Thyroid gland (tissue), 4 donors: ENCODE results near the gene MAPKBP1. TPM values are rescaled to one million over a fixed set of nuclear protein-coding genes. Genes with fewer than 3 reads are reported as not detected.
A peak's percentile ranks its signal among the peaks of the same experiment; 100 is the strongest.

ENCODE experiments used
- DNase-seq, 2 donors: peaks; one replicate each; pipeline ENCODE4 v3.0.0-alpha.2; 2019
- H3K27ac ChIP-seq, 3 donors: fragments of 200-600 bp; sonication (generic); 1 replicate in 2 of 3; 2 replicates in 1 of 3; pipeline ENCODE4 v1.5.1; 2016 to 2019; ENCODE audit warnings: mild to moderate bottlenecking in 1 of 3, moderate library complexity in 1 of 3
- H3K27me3 ChIP-seq: fragments of 200-600 bp; sonication (generic); one replicate; pipeline ENCODE4 v1.5.1; 2019
- H3K36me3 ChIP-seq, 2 donors: fragments of 200-600 bp; sonication (generic); one replicate each; pipeline ENCODE4 v1.5.1; 2016 to 2019
- H3K4me1 ChIP-seq, 2 donors: fragments of 200-600 bp; sonication (generic); one replicate each; pipeline ENCODE4 v1.5.1; 2017 to 2019
- H3K4me3 ChIP-seq, 3 donors: fragments of 200-600 bp; sonication (generic); replicated peaks in 1 of 3; 1 replicate in 2 of 3; 2 replicates in 1 of 3; pipeline ENCODE4 v1.5.1; 2016; ENCODE audit warnings: mild to moderate bottlenecking in 1 of 3
- H3K9me3 ChIP-seq: fragments of 200-600 bp; sonication (generic); one replicate; pipeline ENCODE4 v1.5.1; 2017
- CTCF ChIP-seq, 6 experiments: fragments of 200-600 bp in 3 of 6; fragments of 450-650 bp in 3 of 6; sonication (generic) in 3 of 6; IDR thresholded peaks; one replicate each; pipeline ENCODE4 v1.5.1; 2016 to 2019; ENCODE audit warnings: antibody characterized with exemption in 6 of 6, mild to moderate bottlenecking in 2 of 6, inconsistent platforms in 1 of 6, moderate library complexity in 1 of 6
- POLR2A ChIP-seq, 2 donors: fragments of 450-650 bp; IDR thresholded peaks; one replicate each; pipeline ENCODE4 v1.6.1; 2017; ENCODE audit warnings: antibody characterized with exemption in 2 of 2, mild to moderate bottlenecking in 2 of 2, moderate library complexity in 1 of 2
- WGBS, 2 donors: methylation state at CpG; one replicate each; pipeline ENCODE4 v1.1.5; 2017; 5-methylcytosine and 5-hydroxymethylcytosine counted together
- intact Hi-C: fragments of 100-400 bp; cut with DNase I; formaldehyde crosslinking; loops from one replicate; pipeline ENCODE4 v1.15.1; 2023
- total RNA-seq, 4 donors: library from RNA; depleted of rRNA; stranded (reverse); fragments of >200 nt; gene quantifications; one replicate each; pipeline ENCODE4 v1.2.3, GENCODE V29; 2016

MAPKBP1 gene
- total RNA-seq, 4 donors from 2014 or later: 25.4 to 40.5 (median 33.6) TPM

- Histone ChIP-seq H3K36me3 (no peaks in the 10 kb centered on the region), H3K4me3 (no peak overlapping the region), H3K27me3 (no peaks in the 10 kb centered on the region), H3K4me1 (peaks cover 34 to 41% of the 10 kb centered on the region in 2 donors), H3K27ac (peak overlapping the region in 1 of 3 donors; percentile 31), H3K9me3 (no peaks in the 10 kb centered on the region)
- intact Hi-C loops: no loop called here
- TF ChIP-seq CTCF (IDR thresholded peaks at IDR 0.05): no peak
- TF ChIP-seq POLR2A (IDR thresholded peaks at IDR 0.05): no peak
- no peak for DNase-seq
- WGBS, 2 donors: 67 to 70% methylated on average over 5 of the region's 5 CpGs
These were observed 8.3 kb downstream of the MAPKBP1 start for GRCh38 chr15:41782371-41783282.

- Histone ChIP-seq H3K27me3 (no peaks in the 10 kb centered on the region), H3K36me3 (no peaks in the 10 kb centered on the region), H3K27ac (no peak overlapping the region), H3K4me3 (no peak overlapping the region), H3K9me3 (no peaks in the 10 kb centered on the region), H3K4me1 (peaks cover 30 to 34% of the 10 kb centered on the region in 2 donors)
- no peak for DNase-seq
- 67 to 76% methylated on average over 1 of the region's 1 CpG for WGBS, 2 donors
- TF ChIP-seq POLR2A (IDR thresholded peaks at IDR 0.05) (no peak), CTCF (IDR thresholded peaks at IDR 0.05) (no peak)
- intact Hi-C loops: no loop called here
These were observed 9.0 kb downstream of the MAPKBP1 start for GRCh38 chr15:41783296-41783695.

GRCh38 chr15:41788262-41788661 is 14.0 kb downstream of the MAPKBP1 start:
- Histone ChIP-seq H3K4me1 (peaks cover 30 to 46% of the 10 kb centered on the region in 2 donors), H3K27ac (no peak overlapping the region), H3K36me3 (no peaks in the 10 kb centered on the region), H3K9me3 (no peaks in the 10 kb centered on the region), H3K27me3 (no peaks in the 10 kb centered on the region), H3K4me3 (no peak overlapping the region)
- TF ChIP-seq CTCF (IDR thresholded peaks at IDR 0.05) (no peak), POLR2A (IDR thresholded peaks at IDR 0.05) (no peak)
- 93 to 94% methylated on average over 3 of the region's 3 CpGs for WGBS, 2 donors
- DNase-seq: no peak
- intact Hi-C loops: no loop called here

- H3K9me3 ChIP-seq: no peaks in the 10 kb centered on the region
- no peak for DNase-seq
- H3K4me3 ChIP-seq: no peak overlapping the region
- TF ChIP-seq CTCF (IDR thresholded peaks at IDR 0.05) (no peak), POLR2A (IDR thresholded peaks at IDR 0.05) (no peak)
- no peaks in the 10 kb centered on the region for H3K36me3 ChIP-seq
- no peaks in the 10 kb centered on the region for H3K27me3 ChIP-seq
- intact Hi-C loops: no loop called here
- H3K27ac ChIP-seq: no peak overlapping the region
- peaks cover 30 to 46% of the 10 kb centered on the region in 2 donors for H3K4me1 ChIP-seq
- WGBS, 2 donors: 80 to 90% methylated on average over 4 of the region's 4 CpGs
These were observed 15.0 kb downstream of the MAPKBP1 start for GRCh38 chr15:41789236-41789635.

GRCh38 chr15:41789662-41790061 is 15.4 kb downstream of the MAPKBP1 start:
- Histone ChIP-seq H3K27ac (peak overlapping the region in 1 of 3 donors; percentile 80), H3K4me3 (no peak overlapping the region), H3K9me3 (no peaks in the 10 kb centered on the region), H3K36me3 (no peaks in the 10 kb centered on the region), H3K27me3 (no peaks in the 10 kb centered on the region), H3K4me1 (peaks cover 30 to 46% of the 10 kb centered on the region in 2 donors)
- TF ChIP-seq CTCF (IDR thresholded peaks at IDR 0.05) (no peak), POLR2A (IDR thresholded peaks at IDR 0.05) (no peak)
- DNase-seq: no peak
- intact Hi-C loops: no loop called here
